ENCODE measurements around the gene ARNT2.

The ARNT2 gene

GRCh38 chr15:80405554-80405850 is 1.3 kb downstream of the ARNT2 start:
- no peak for TF ChIP-seq CTCF (conservative IDR thresholded peaks at IDR 0.05; ENCODE audit: low read length)
- DNase-seq (ENCODE audit: low read depth) = no peak
- no peak overlapping the region for H3K4me3 ChIP-seq (ENCODE audit: low read length)

GRCh38 chr15:80405970-80406369 is 1.8 kb downstream of the ARNT2 start:
- no peak for DNase-seq (ENCODE audit: low read depth)
- TF ChIP-seq CTCF (conservative IDR thresholded peaks at IDR 0.05; ENCODE audit: low read length) = no peak
- H3K4me3 ChIP-seq (ENCODE audit: low read length) = no peak overlapping the region

GRCh38 chr15:80411788-80412288 is 7.7 kb downstream of the ARNT2 start:
- no peak for DNase-seq (ENCODE audit: low read depth)
- no peak overlapping the region for H3K4me3 ChIP-seq (ENCODE audit: low read length)
- no peak for TF ChIP-seq CTCF (conservative IDR thresholded peaks at IDR 0.05; ENCODE audit: low read length)

GRCh38 chr15:80414546-80415357 is 10.6 kb downstream of the ARNT2 start:
- H3K4me3 ChIP-seq (ENCODE audit: low read length) = no peak overlapping the region
- TF ChIP-seq CTCF (conservative IDR thresholded peaks at IDR 0.05; ENCODE audit: low read length) = no peak
- no peak for DNase-seq (ENCODE audit: low read depth)

GRCh38 chr15:80415358-80415670 is 11.1 kb downstream of the ARNT2 start:
- TF ChIP-seq CTCF (conservative IDR thresholded peaks at IDR 0.05; ENCODE audit: low read length) = no peak
- no peak overlapping the region for H3K4me3 ChIP-seq (ENCODE audit: low read length)
- DNase-seq (ENCODE audit: low read depth) = no peak

GRCh38 chr15:80416702-80417101 is 12.5 kb downstream of the ARNT2 start:
- no peak for TF ChIP-seq CTCF (conservative IDR thresholded peaks at IDR 0.05; ENCODE audit: low read length)
- no peak overlapping the region for H3K4me3 ChIP-seq (ENCODE audit: low read length)
- no peak for DNase-seq (ENCODE audit: low read depth)

GRCh38 chr15:80418892-80419537 is 14.8 kb downstream of the ARNT2 start:
- DNase-seq (ENCODE audit: low read depth) = peak; percentile 68
- no peak overlapping the region for H3K4me3 ChIP-seq (ENCODE audit: low read length)
- peak; percentile 92 for TF ChIP-seq CTCF (conservative IDR thresholded peaks at IDR 0.05; ENCODE audit: low read length)
